HG02642 (cell line): ENCODE data around the gene DNPH1.

Source experiments
- ATAC-seq: cut with Tn5 transposase; IDR thresholded peaks from one replicate; pipeline ENCODE4 v1.9.1; 2021; ENCODE audit warnings: mild to moderate bottlenecking; ENCODE audit not compliant: unreplicated experiment, poor library complexity

Gene DNPH1

GRCh38 chr6:43247114-43247999 is 18.1 kb upstream of the DNPH1 start:
- ATAC-seq = peak; percentile 90

- ATAC-seq = peak; percentile 29
Measured at GRCh38 chr6:43246301-43247113, 17.2 kb upstream of the DNPH1 start.

GRCh38 chr6:43243664-43244321 is 14.5 kb upstream of the DNPH1 start:
- ATAC-seq = no peak

- ATAC-seq = no peak
Measured at GRCh38 chr6:43242908-43243663, 13.8 kb upstream of the DNPH1 start, which contains the start of gene TTBK1. TSS of gene TTBK1 (plus strand) at chr6:43243481. CDS start at chr6:43246661, 3,180 bp downstream.

GRCh38 chr6:43241446-43241845 is 12.2 kb upstream of the DNPH1 start:
- ATAC-seq = no peak

GRCh38 chr6:43240950-43241349 is 11.7 kb upstream of the DNPH1 start:
- ATAC-seq = no peak

DNA sequence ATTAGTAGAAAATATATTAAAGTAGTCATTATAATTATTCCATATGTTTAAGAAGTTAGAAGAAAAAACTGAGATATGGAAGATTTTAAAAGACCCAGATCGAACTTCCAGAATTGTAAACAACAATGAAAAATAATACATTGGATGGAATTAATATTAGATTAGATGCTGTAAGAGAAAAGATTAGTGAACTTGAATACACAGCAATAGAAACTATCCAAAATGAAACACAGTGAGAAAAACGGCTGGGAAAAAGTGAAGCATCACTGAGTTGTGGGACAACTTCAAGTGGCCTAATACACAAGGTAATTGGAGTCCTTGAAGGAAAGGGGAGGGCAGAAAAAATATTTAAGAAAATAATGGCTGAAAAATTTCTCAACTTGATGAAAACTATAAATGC is 9.8 kb upstream of the DNPH1 start:
- no peak for ATAC-seq

DNA sequence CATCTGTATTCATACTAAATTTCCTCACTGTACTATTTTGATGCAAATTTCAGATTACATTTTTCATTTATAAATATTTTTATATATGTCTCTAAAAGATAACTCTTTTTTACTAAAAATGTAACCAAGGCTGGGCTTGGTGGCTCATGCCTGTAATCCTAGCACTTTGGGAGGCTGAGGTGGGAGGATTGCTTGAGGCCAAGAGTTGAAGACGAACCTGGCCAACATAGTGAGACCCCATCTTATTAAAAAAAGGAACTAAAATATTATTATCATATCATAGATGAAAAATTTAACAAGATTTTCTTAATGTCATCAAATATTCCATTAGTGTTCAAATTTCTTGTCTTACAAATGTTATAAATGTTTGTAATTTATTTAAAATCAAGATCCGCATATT is 6.6 kb upstream of the DNPH1 start:
- no peak for ATAC-seq

DNA sequence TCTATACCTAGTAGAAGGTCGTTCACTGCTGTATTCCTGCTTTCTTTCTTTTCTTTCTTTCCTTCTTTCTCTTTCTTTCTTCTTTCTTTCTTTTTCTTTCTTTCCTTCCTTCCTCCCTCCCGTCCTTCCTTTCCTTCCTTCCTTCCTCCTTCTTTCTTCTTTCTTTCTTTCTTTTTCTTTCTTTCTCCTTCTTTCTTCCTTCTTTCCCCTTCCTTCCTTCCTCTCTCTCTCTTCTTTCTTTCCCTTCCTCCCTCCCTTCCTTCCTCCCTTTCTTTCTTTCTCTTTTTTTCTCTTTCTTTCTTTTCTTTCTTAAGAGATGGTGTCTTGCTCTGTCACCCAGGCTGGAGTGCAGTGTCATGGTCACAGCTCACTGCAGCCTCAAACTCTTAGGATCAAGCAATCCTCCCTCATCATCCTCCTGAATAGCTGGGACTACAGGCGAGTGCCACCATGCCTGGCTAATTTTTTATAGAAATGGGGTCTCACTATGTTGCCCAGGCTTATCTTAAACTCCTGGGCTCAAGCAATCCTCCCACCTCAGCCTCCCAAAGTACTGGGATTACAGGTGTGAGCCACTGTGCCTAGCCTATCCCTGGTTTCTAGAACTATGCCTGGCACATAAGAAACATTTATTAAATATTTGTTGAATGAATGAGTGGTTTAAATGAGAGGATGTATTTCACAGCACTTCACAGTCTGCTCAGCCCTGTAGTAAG is 2.6 kb upstream of the DNPH1 start:
- no peak for ATAC-seq

- ATAC-seq = no peak
Measured at GRCh38 chr6:43231053-43231452, 1.8 kb upstream of the DNPH1 start.

DNA sequence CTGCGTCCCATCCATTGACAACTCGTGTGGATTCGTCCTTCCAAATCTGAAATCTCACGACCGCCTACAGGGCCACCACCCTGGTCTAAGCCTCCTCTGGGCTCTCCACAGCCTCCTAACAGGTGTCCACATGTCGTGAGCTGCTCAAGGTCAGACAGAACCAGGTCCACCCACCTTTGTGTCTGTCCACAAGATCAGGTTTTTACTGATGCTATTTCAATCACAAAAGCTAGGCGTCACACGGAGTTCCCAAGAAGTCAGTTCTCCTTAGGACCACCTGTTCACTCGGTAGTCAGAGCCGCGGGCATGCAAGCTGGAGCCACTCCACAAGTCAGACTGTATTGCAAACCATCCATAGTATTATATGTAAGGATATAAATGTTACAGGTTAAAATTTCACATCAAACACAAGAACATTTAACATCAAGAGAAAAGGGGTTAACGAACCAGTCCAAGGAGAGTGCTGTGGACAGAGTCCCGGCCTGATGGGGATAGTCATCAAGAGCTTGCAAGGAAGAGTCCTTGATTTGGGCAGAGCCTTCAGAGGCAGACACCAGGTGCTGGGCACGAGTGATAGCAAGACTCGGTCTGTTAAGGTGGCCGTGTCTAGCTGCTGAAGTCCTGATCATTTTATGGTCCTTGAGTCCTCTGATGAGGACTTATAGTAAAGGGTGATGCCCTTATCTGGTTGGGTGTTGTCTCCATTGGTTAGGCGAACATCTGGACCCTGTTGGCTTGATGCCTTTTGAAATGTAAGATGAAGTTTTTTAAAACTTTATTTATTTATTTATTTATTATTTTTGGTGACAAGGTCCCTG is 731 bp upstream of the DNPH1 start:
- no peak for ATAC-seq

GRCh38 chr6:43226192-43226851 is 3.0 kb downstream of the DNPH1 start:
- no peak for ATAC-seq

- no peak for ATAC-seq
Measured at GRCh38 chr6:43223175-43223574, 6.1 kb downstream of the DNPH1 start.

DNA sequence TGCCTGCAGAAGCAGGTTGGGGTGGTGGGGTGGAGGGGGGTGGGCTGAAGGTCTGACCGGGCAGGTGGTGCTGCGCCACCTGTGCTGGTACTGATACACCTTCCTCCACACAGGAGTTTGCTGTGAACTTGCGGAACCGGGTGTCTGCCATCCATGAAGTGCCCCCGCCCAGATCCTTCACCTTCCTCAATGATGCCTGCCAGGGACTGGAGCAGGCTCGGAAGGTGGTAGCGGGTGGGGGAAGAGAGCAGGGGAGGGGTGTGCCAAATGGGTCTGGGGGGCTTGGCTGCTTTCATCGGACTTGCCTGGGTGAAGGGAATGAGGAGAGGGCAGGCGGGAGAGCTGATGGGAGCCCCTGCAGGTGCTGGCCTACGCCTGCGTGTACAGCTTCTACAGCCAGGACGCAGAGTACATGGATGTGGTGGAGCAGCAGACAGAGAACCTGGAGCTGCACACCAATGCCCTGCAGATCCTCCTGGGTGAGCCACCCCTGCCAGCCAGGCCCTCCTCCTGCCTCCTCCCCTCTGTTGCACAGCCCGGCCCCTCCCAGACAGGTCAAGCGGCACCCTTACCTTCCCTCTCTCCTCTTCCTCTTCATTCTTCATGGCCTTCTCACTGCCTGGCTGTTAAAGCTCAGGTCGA is 6.7 kb downstream of the DNPH1 start:
- no peak for ATAC-seq

DNA sequence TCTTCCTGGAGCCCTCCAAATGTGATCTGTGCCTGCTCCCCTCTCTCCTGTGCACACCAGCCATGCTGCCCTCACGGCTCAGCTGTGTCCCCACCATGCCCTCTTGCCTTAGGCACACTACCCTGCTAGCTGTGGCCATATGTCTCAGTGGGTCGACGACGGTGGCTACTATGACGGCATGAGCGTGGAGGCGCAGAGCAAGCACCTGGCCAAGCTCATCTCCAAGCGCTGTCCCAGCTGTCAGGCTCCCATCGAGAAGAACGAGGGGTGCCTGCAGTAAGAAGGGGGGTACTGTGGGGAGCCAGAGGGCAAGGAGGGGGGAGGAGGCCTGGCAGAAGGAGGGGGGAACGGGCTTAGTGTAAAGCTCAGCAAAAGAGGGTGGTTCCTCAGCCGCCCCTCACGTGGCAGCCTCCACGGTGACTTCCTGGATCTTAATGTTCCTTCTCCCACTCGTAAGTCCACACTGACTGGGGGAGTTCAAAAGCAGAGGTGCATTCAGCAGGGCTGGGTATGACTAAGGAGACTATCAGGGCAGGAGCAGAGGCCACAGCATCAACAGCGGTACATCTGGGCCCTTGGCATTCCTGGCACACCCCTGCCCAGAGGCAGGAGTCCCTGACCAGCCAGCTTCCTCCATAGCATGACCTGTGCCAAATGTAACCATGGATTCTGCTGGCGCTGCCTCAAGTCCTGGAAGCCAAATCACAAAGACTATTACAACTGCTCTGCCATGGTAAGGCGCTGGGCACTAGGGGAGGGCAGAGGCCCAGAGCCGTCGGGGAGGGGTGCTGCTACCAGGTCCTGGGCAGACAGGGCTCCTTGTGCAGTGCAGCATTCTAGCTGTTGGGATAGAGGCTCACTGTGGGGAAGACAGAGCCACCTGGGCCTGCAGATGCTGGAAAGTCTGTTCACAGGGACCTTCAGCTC is 8.0 kb downstream of the DNPH1 start:
- ATAC-seq = no peak

GRCh38 chr6:43220439-43220951 is 8.8 kb downstream of the DNPH1 start:
- no peak for ATAC-seq
